GM12878 (cell line): ENCODE data around the gene SSRP1. TPM values are rescaled to one million over a fixed set of nuclear protein-coding genes. Genes with fewer than 3 reads are reported as not detected.

Experiments used
- ATAC-seq: fragments of 200-7000 bp; cut with Tn5 transposase; 3 replicates; pipeline ENCODE4 v1.9.1; 2020; ENCODE audit warnings: mild to moderate bottlenecking, moderate library complexity
- BruUV-seq: library from RNA; stranded (reverse); fragments of 400-500 nt; replicated peaks from 2 replicates; lab custom pipeline; 2021; lab: Mats Ljungman, UMichigan
- CTCF ChIA-PET: fragments of 300-600 bp; sonication (Branson Sonifier 250); formaldehyde crosslinking; extraction: SDS; loops from one replicate; lab custom pipeline; 2021; ENCODE audit warnings: inconsistent platforms; lab: Yijun Ruan, JAX
- POLR2A ChIA-PET: fragments of 350-600 bp; formaldehyde crosslinking; extraction: SDS; loops from one replicate; lab custom pipeline; 2021; ENCODE audit warnings: inconsistent platforms; lab: Charles Lee
- RAD21 ChIA-PET: fragments of 300-600 bp; sonication (Branson Sonifier 250); formaldehyde crosslinking; loops from one replicate; lab custom pipeline; 2023; ENCODE audit warnings: antibody characterized with exemption; ENCODE audit not compliant: unreplicated experiment; lab: Charles Lee
- SMC1A ChIA-PET: fragments of 300-600 bp; sonication (Branson Sonifier 250); formaldehyde crosslinking; loops from one replicate; lab custom pipeline; 2023; ENCODE audit not compliant: unreplicated experiment, uncharacterized antibody; lab: Charles Lee
- DNase-seq: peaks from one replicate; pipeline ENCODE4 v3.0.0-alpha.2; 2011; ENCODE audit warnings: low read depth, low spot score
- FAIRE-seq: peaks from 3 replicates; lab custom pipeline; 2011; peaks lifted over from hg19 to GRCh38; lab: Jason Lieb, UNC
- H2AFZ ChIP-seq: 2 replicates; pipeline ENCODE4 v1.6.0; 2011; ENCODE audit warnings: low read depth, low read length, control low read depth; ENCODE audit not compliant: control insufficient read depth
- H3K27ac ChIP-seq: 2 replicates; pipeline ENCODE4 v1.5.1; 2011; ENCODE audit warnings: control low read depth; ENCODE audit not compliant: control insufficient read depth, insufficient read depth
- H3K27me3 ChIP-seq, 2 experiments: replicated peaks in 1 of 2; 2 replicates each; pipeline versions ENCODE4 v1.6.0 to v1.6.1; 2011; ENCODE audit warnings: low read length in 1 of 2; ENCODE audit not compliant: control insufficient read depth in 2 of 2, insufficient read depth in 2 of 2
- H3K36me3 ChIP-seq, 2 experiments: 2 replicates each; pipeline ENCODE4 v1.5.1; 2011; ENCODE audit warnings: low read length in 1 of 2; ENCODE audit not compliant: control insufficient read depth in 2 of 2, insufficient read depth in 2 of 2
- H3K4me1 ChIP-seq: 2 replicates; pipeline ENCODE4 v1.6.1; 2011; ENCODE audit warnings: mild to moderate bottlenecking, low read length, moderate library complexity, mixed read lengths; ENCODE audit not compliant: control insufficient read depth, insufficient read depth
- H3K4me2 ChIP-seq: 2 replicates; pipeline ENCODE4 v1.6.0; 2011; ENCODE audit warnings: control low read depth; ENCODE audit not compliant: control insufficient read depth, insufficient read depth
- H3K4me3 ChIP-seq: fragments of 200-600 bp; sonication (generic); 2 replicates; pipeline ENCODE4 v1.5.1; 2016
- H3K79me2 ChIP-seq: 2 replicates; pipeline ENCODE4 v1.6.0; 2011; ENCODE audit warnings: low read length; ENCODE audit not compliant: control insufficient read depth, insufficient read depth
- H3K9ac ChIP-seq: 2 replicates; pipeline ENCODE4 v1.8.0; 2011; ENCODE audit warnings: low read length, control low read depth, mixed read lengths; ENCODE audit not compliant: control insufficient read depth, insufficient read depth
- H3K9me3 ChIP-seq: replicated peaks from 3 replicates; pipeline ENCODE4 v1.5.1; 2011; ENCODE audit warnings: mild to moderate bottlenecking, low read length; ENCODE audit not compliant: control insufficient read depth, insufficient read depth
- H4K20me1 ChIP-seq: 2 replicates; pipeline ENCODE4 v1.6.0; 2011; ENCODE audit not compliant: control insufficient read depth, insufficient read depth
- CHD1 ChIP-seq: IDR thresholded peaks from 2 replicates; pipeline ENCODE4 v1.6.1; 2012; ENCODE audit warnings: low read depth, low read length, improper control_type of control experiment
- KLF5 ChIP-seq: fragments of 450-650 bp; IDR thresholded peaks from 2 replicates; pipeline ENCODE4 v1.6.1; 2014; ENCODE audit warnings: mild to moderate bottlenecking; ENCODE audit not compliant: partially characterized antibody
- SP1 ChIP-seq: IDR thresholded peaks from one replicate; pipeline ENCODE4 v1.6.1; 2011; ENCODE audit warnings: low read depth, low read length
- WGBS: methylation state at CpG from one replicate; pipeline ENCODE4 v1.1.6; 2016; ENCODE audit warnings: low lambda C conversion rate; ENCODE audit not compliant: insufficient replicate concordance, insufficient coverage; ENCODE audit errors: missing lambda C conversion rate; 5-methylcytosine and 5-hydroxymethylcytosine counted together
- in situ Hi-C: fragments of 300-500 bp; cut with MboI; formaldehyde crosslinking; loops from 9 replicates; pipeline ENCODE4 v1.14.3; 2018; ENCODE audit warnings: mixed read lengths
- intact Hi-C: fragments of 100-400 bp; cut with micrococcal nuclease; formaldehyde crosslinking; loops from one replicate; pipeline ENCODE4 v1.14.2; 2022; ENCODE audit not compliant: unreplicated experiment
- polyA plus RNA-seq, 11 experiments: library from polyadenylated mRNA; depleted of rRNA in 4 of 11; unstranded in 6 of 11; stranded (reverse) in 5 of 11; fragments of >200 nt; fragmentation: Nextera tagmentation in 4 of 11; fragmentation: Illumina TruSeq in 1 of 11; extraction: Ambion mirVana in 4 of 11; extraction: Trizol in 1 of 11; gene quantifications; 1 replicate in 1 of 11; 2 replicates in 10 of 11; pipeline versions ENCODE4 v1.2.1 to v1.2.3, GENCODE V29; 2011 to 2016; ENCODE audit warnings: inconsistent platforms in 2 of 11, missing spikeins in 2 of 11, low read depth in 1 of 11
- total RNA-seq, 4 experiments: library from RNA; depleted of rRNA in 3 of 4; stranded (reverse); fragments of >200 nt in 3 of 4; fragmentation: Illumina TruSeq in 1 of 4; extraction: Trizol in 1 of 4; gene quantifications; 2 replicates each; pipeline versions ENCODE4 v1.2.1 to v1.2.3, GENCODE V29; 2013 to 2021
- TF ChIP-seq, protein P1 (sequence below): IDR thresholded peaks from 2 replicates; pipeline ENCODE4 v1.6.1; 2012; ENCODE audit warnings: mild to moderate bottlenecking, low read depth, low read length

The SSRP1 gene
- total and polyA plus RNA-seq, 10 of the 15 experiments (the other 5 are each of a cell fraction or from before 2014, with no cell fraction given), result 73.6 to 279 (median 138) TPM

GRCh38 chr11:57335343-57336110 is at the start of gene SSRP1 (continued):
- peak; percentile 94 for TF ChIP-seq CHD1

DNA sequence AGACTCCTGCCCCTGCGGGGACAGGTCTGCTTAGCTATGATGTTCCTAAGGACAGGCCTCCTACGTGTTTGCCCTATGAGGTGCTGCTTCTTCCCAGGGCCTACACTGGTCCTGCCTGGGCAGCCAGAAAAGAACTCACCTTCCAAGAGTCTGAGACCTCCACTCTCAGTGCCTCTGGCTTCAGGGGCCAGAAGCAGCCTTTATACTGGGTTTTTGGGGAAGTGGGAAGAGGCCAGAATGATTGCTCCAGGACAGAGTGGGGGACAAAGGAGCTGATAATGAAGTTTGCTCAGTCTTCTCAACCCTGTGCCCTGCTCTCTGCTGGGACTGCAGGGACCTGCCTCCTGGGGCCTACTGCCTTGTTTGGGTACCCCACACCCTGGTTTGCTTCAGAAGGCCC is 45.3 kb upstream of the SSRP1 start, which contains the start of gene PRG3:
Gene PRG3, minus strand, starts transcription at position 176 of the 400 bp plus-strand sequence. CDS start 442 bp downstream, outside the sequence.
- ChIA-PET CTCF (no interaction called here), POLR2A (interaction anchor here (0.7 kb wide), 1 partner anchor 27 kb away, joined by 3 read pairs; no protein-coding TSS in a partner anchor), SMC1A (no interaction called here), RAD21 (no interaction called here)
- in situ Hi-C loops, result no loop called here
- Histone ChIP-seq H3K4me1 (no peaks in the 10 kb centered on the region), H3K79me2 (no peaks in the 10 kb centered on the region), H3K27me3 (no peaks in the 10 kb centered on the region; a peak in 1 of 4 replicates), H3K9ac (no peak within 1 kb of the TSS), H3K9me3 (no peaks in the 10 kb centered on the region), H4K20me1 (no peaks in the 10 kb centered on the region), H3K4me2 (no peak within 1 kb of the TSS), H2AFZ (no peak within 1 kb of the TSS), H3K36me3 (no peaks in the 10 kb centered on the region), H3K27ac (no peak within 1 kb of the TSS), H3K4me3 (no peak within 1 kb of the TSS)
- no peak for FAIRE-seq
- no TSS peak for BruUV-seq
- no peak for TF ChIP-seq KLF5
- no peak for TF ChIP-seq SP1
- intact Hi-C loops, result no loop called here
- WGBS, result 20% methylated on average over 2 of the region's 2 CpGs
- no peak for DNase-seq
- ATAC-seq, result no peak; the same call in 2 of the 3 replicates

DNA sequence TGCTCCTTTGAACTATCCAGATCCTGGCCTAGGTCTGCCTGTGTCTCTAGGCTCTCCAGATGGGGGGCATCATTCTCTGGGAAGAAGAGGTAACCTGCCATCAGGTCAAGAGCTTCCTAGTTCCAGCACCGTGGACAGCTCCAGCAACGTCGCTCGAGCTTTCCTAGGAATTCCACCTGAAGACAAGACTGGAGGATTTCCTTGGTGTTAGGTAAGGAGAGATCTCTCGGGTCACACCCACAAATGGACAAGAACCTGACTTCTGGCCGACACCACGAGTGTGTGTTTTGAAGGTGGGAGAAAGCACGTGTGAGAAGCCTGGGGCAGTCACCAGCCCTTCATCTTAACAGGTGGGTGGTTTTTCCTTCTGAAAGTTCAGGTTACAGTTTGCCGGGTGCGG is 44.0 kb upstream of the SSRP1 start:
- ChIA-PET POLR2A (no interaction called here), SMC1A (interaction anchor here (1.0 to 1.3 kb wide), 2 partner anchors 9 to 79 kb away, joined by 3 to 5 read pairs; no protein-coding TSS in a partner anchor), CTCF (interaction anchor here (1.1 to 1.7 kb wide), 3 partner anchors 27 to 34 kb away, joined by 3 to 6 read pairs (median 4); no protein-coding TSS in a partner anchor), RAD21 (no interaction called here)
- no peaks in the 10 kb centered on the region for H3K4me1 ChIP-seq
- no peaks in the 10 kb centered on the region for H3K9me3 ChIP-seq
- no peaks in the 10 kb centered on the region; a peak in 1 of 4 replicates for H3K27me3 ChIP-seq
- no peaks in the 10 kb centered on the region for H3K36me3 ChIP-seq
- WGBS, result 11% methylated on average over 10 of the region's 10 CpGs
- H4K20me1 ChIP-seq, result no peaks in the 10 kb centered on the region
- DNase-seq, result no peak
- no peak overlapping the region for H3K27ac ChIP-seq
- no peak overlapping the region for H3K9ac ChIP-seq
- no peak for FAIRE-seq
- H3K4me2 ChIP-seq, result no peak overlapping the region
- no peak overlapping the region for H2AFZ ChIP-seq
- H3K4me3 ChIP-seq, result no peak overlapping the region
- in situ Hi-C loops, result no loop called here
- intact Hi-C loops, result no loop called here
- no TSS peak for BruUV-seq
- ATAC-seq, result no peak
- no peaks in the 10 kb centered on the region for H3K79me2 ChIP-seq
- no peak for TF ChIP-seq KLF5
- TF ChIP-seq, protein P1, sequence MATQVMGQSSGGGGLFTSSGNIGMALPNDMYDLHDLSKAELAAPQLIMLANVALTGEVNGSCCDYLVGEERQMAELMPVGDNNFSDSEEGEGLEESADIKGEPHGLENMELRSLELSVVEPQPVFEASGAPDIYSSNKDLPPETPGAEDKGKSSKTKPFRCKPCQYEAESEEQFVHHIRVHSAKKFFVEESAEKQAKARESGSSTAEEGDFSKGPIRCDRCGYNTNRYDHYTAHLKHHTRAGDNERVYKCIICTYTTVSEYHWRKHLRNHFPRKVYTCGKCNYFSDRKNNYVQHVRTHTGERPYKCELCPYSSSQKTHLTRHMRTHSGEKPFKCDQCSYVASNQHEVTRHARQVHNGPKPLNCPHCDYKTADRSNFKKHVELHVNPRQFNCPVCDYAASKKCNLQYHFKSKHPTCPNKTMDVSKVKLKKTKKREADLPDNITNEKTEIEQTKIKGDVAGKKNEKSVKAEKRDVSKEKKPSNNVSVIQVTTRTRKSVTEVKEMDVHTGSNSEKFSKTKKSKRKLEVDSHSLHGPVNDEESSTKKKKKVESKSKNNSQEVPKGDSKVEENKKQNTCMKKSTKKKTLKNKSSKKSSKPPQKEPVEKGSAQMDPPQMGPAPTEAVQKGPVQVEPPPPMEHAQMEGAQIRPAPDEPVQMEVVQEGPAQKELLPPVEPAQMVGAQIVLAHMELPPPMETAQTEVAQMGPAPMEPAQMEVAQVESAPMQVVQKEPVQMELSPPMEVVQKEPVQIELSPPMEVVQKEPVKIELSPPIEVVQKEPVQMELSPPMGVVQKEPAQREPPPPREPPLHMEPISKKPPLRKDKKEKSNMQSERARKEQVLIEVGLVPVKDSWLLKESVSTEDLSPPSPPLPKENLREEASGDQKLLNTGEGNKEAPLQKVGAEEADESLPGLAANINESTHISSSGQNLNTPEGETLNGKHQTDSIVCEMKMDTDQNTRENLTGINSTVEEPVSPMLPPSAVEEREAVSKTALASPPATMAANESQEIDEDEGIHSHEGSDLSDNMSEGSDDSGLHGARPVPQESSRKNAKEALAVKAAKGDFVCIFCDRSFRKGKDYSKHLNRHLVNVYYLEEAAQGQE, result peak; percentile 87
